Stimulated activated CD4-positive, alpha-beta T cell treated with anti-CD3 and anti-CD28 coated beads, Interleukin-15, amount 100 ng/mL, for 48 hours (primary cell): ENCODE results near the gene NTMT1.
"Not testable (repeated sequence)": the region's sequence is repeated elsewhere in the genome, so short reads cannot be mapped to it uniquely, and the experiment has no call there.

Experiments used
- DNase-seq, 2 donors: peaks; one replicate each; pipeline ENCODE4 v3.0.0-alpha.2; 2020; ENCODE audit warnings: low read depth in 2 of 2

NTMT1 gene

GRCh38 chr9:129626079-129626624 is at the start of gene NTMT1:
Gene NTMT1 (plus strand): TSS chr9:129626163. CDS start chr9:129632704, 6,541 bp downstream.
- peak; percentile 84 to 87 for DNase-seq

GRCh38 chr9:129576546-129577543 is 49.1 kb upstream of the NTMT1 start:
- DNase-seq, result no peak

- DNase-seq, result no peak
Observed at GRCh38 chr9:129579294-129579693, 46.7 kb upstream of the NTMT1 start.

GRCh38 chr9:129580211-129580915 is 45.6 kb upstream of the NTMT1 start:
- no peak for DNase-seq

GRCh38 chr9:129581505-129582189 is 44.3 kb upstream of the NTMT1 start:
- no peak for DNase-seq

- no peak for DNase-seq
Observed at GRCh38 chr9:129582855-129583254, 43.1 kb upstream of the NTMT1 start.

- DNase-seq, result no peak
Observed at GRCh38 chr9:129583308-129584038, 42.5 kb upstream of the NTMT1 start.

- DNase-seq, result peak in 1 of 2 donors; percentile 54
Observed at GRCh38 chr9:129584136-129584535, 41.8 kb upstream of the NTMT1 start.

GRCh38 chr9:129585352-129585751 is 40.6 kb upstream of the NTMT1 start:
- no peak for DNase-seq

- DNase-seq, result no peak
Observed at GRCh38 chr9:129586245-129586644, 39.7 kb upstream of the NTMT1 start.

- DNase-seq, result no peak
Observed at GRCh38 chr9:129586685-129587084, 39.3 kb upstream of the NTMT1 start.

- DNase-seq, result no peak
Observed at GRCh38 chr9:129587487-129588262, 38.3 kb upstream of the NTMT1 start.

GRCh38 chr9:129590466-129590865 is 35.5 kb upstream of the NTMT1 start:
- DNase-seq, result no peak

GRCh38 chr9:129591916-129592315 is 34.0 kb upstream of the NTMT1 start:
- DNase-seq, result no peak

GRCh38 chr9:129592790-129593189 is 33.2 kb upstream of the NTMT1 start:
- DNase-seq, result not testable (repeated sequence)

GRCh38 chr9:129594632-129595031 is 31.3 kb upstream of the NTMT1 start:
- DNase-seq, result no peak

GRCh38 chr9:129595311-129595741 is 30.6 kb upstream of the NTMT1 start:
- no peak for DNase-seq

- DNase-seq, result no peak
Observed at GRCh38 chr9:129595903-129596540, 29.9 kb upstream of the NTMT1 start.

GRCh38 chr9:129596541-129597331 is 29.2 kb upstream of the NTMT1 start:
- no peak for DNase-seq
